ENCODE results near the gene SMPD3.
A peak's percentile ranks its signal among the peaks of the same experiment; 100 is the strongest.

The SMPD3 gene

GRCh38 chr16:68470461-68471150, 22.3 kb upstream of the SMPD3 start:
- no peak for DNase-seq

- peak in 1 of 2 experiments; percentile 12 for DNase-seq
These were observed 21.6 kb upstream of the SMPD3 start for GRCh38 chr16:68469796-68470460.

GRCh38 chr16:68468842-68469241, 20.5 kb upstream of the SMPD3 start:
- no peak for DNase-seq

GRCh38 chr16:68466174-68466573, 17.9 kb upstream of the SMPD3 start:
- DNase-seq = no peak

GRCh38 chr16:68463904-68464303, 15.6 kb upstream of the SMPD3 start:
- no peak for DNase-seq

GRCh38 chr16:68460067-68460466, 11.8 kb upstream of the SMPD3 start:
- no peak for DNase-seq

- DNase-seq = no peak
These were observed 11.1 kb upstream of the SMPD3 start for GRCh38 chr16:68459457-68459856.

GRCh38 chr16:68458551-68458950, 10.2 kb upstream of the SMPD3 start:
- no peak for DNase-seq

GRCh38 chr16:68458101-68458500, 9.8 kb upstream of the SMPD3 start:
- DNase-seq = no peak

GRCh38 chr16:68455631-68456030, 7.3 kb upstream of the SMPD3 start:
- no peak for DNase-seq

GRCh38 chr16:68454920-68455435, 6.7 kb upstream of the SMPD3 start:
- DNase-seq = no peak

- DNase-seq = no peak
These were observed 5.5 kb upstream of the SMPD3 start for GRCh38 chr16:68453816-68454215.

- DNase-seq = no peak
These were observed 3.9 kb upstream of the SMPD3 start for GRCh38 chr16:68452176-68452575.

- no peak for DNase-seq
These were observed 3.4 kb upstream of the SMPD3 start for GRCh38 chr16:68451676-68452075.

- DNase-seq = no peak
These were observed 2.5 kb upstream of the SMPD3 start for GRCh38 chr16:68450741-68451255.

GRCh38 chr16:68447653-68448359, 502 bp downstream of the SMPD3 start:
- no peak for DNase-seq

- no peak for DNase-seq
These were observed 1.3 kb downstream of the SMPD3 start for GRCh38 chr16:68446681-68447652.

- DNase-seq = no peak
These were observed 2.9 kb downstream of the SMPD3 start for GRCh38 chr16:68445458-68445857.

GRCh38 chr16:68444056-68444657, 4.2 kb downstream of the SMPD3 start:
- DNase-seq = no peak

GRCh38 chr16:68436581-68436980, 11.7 kb downstream of the SMPD3 start:
- DNase-seq = no peak

- no peak for DNase-seq
These were observed 13.6 kb downstream of the SMPD3 start for GRCh38 chr16:68434624-68435210.

GRCh38 chr16:68433316-68433715, 15.0 kb downstream of the SMPD3 start:
- DNase-seq = no peak

All from stimulated activated CD4-positive, alpha-beta T cell treated with anti-CD3 and anti-CD28 coated beads, Interleukin-4, amount 100 ng/mL, for 4 hours (primary cell).